Measurements from ENCODE around the gene GPR84.

Gene GPR84

GRCh38 chr12:54374562-54375258 lies 10.4 kb upstream of the GPR84 start:
- no peak for TF ChIP-seq CTCF (IDR thresholded peaks at IDR 0.05; ENCODE audit: low read depth, low read length, missing control alignments)
- no peak overlapping the region for H3K4me3 ChIP-seq (ENCODE audit: low read depth, low read length)
- DNase-seq (ENCODE audit: low read depth) = no peak

- no peak for TF ChIP-seq CTCF (IDR thresholded peaks at IDR 0.05; ENCODE audit: low read depth, low read length, missing control alignments)
- no peak overlapping the region for H3K4me3 ChIP-seq (ENCODE audit: low read depth, low read length)
- no peak for DNase-seq (ENCODE audit: low read depth)
Observed at GRCh38 chr12:54373649-54374561, 9.6 kb upstream of the GPR84 start.

- H3K4me3 ChIP-seq (ENCODE audit: low read depth, low read length) = no peak overlapping the region
- TF ChIP-seq CTCF (IDR thresholded peaks at IDR 0.05; ENCODE audit: low read depth, low read length, missing control alignments) = no peak
- DNase-seq (ENCODE audit: low read depth) = no peak
Observed at GRCh38 chr12:54372113-54372806, 8.0 kb upstream of the GPR84 start.

GRCh38 chr12:54371328-54372112 lies 7.2 kb upstream of the GPR84 start:
- no peak overlapping the region for H3K4me3 ChIP-seq (ENCODE audit: low read depth, low read length)
- TF ChIP-seq CTCF (IDR thresholded peaks at IDR 0.05; ENCODE audit: low read depth, low read length, missing control alignments) = no peak
- DNase-seq (ENCODE audit: low read depth) = no peak

GRCh38 chr12:54370171-54370730 lies 6.0 kb upstream of the GPR84 start:
- H3K4me3 ChIP-seq (ENCODE audit: low read depth, low read length) = no peak overlapping the region
- peak; percentile 8 for TF ChIP-seq CTCF (IDR thresholded peaks at IDR 0.05; ENCODE audit: low read depth, low read length, missing control alignments)
- DNase-seq (ENCODE audit: low read depth) = no peak

- H3K4me3 ChIP-seq (ENCODE audit: low read depth, low read length) = no peak overlapping the region
- DNase-seq (ENCODE audit: low read depth) = no peak
- TF ChIP-seq CTCF (IDR thresholded peaks at IDR 0.05; ENCODE audit: low read depth, low read length, missing control alignments) = no peak
Observed at GRCh38 chr12:54369597-54370131, 5.4 kb upstream of the GPR84 start.
